ENCODE measurements around the gene AKIP1.

Gene AKIP1

DNA sequence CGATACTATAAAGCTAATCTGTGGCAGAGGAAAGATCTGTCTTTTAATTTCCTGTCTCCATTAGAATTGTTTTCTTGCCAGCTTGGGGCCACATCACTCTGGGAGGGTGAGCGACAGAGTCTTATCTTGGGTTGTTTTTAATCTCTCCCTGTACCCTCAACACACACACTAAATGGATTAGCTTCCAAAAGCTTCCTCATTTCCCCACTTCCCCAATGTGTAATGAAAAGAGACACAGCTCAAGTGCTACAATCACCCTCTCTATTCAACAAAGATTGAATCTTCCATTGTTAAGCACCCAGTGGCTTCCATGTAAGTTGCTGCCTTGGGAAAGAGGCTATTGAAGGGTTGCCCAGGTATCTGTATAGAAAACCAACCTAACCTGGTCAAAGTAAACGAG, 37.9 kb downstream of the AKIP1 start:
- H3K79me2 ChIP-seq (ENCODE audit: control insufficient read depth, insufficient read depth, low read length): no peaks in the 10 kb centered on the region
- H4K5ac ChIP-seq (ENCODE audit: low read length): no peak overlapping the region
- H2BK5ac ChIP-seq (ENCODE audit: low read length): no peak overlapping the region
- H3K9ac ChIP-seq (ENCODE audit: low read length): no peak overlapping the region
- no peaks in the 10 kb centered on the region for H3K36me3 ChIP-seq (ENCODE audit: control insufficient read depth, insufficient read depth, low read length)
- H3K27me3 ChIP-seq (ENCODE audit: insufficient read depth, low read length, poor library complexity): no peaks in the 10 kb centered on the region
- H3K18ac ChIP-seq (ENCODE audit: low read length): no peak overlapping the region
- H3K23ac ChIP-seq (ENCODE audit: low read length): no peak overlapping the region
- H2AK5ac ChIP-seq (ENCODE audit: low read length): no peak overlapping the region
- H4K8ac ChIP-seq (ENCODE audit: low read depth, low read length): no peak overlapping the region
- no peak overlapping the region for H3K4ac ChIP-seq (ENCODE audit: low read depth, low read length)
- H3K4me1 ChIP-seq (ENCODE audit: control insufficient read depth, low read depth, low read length): no peaks in the 10 kb centered on the region
- no peak overlapping the region for H3K4me3 ChIP-seq (ENCODE audit: low read length)
- no peaks in the 10 kb centered on the region for H3K79me1 ChIP-seq (ENCODE audit: low read length)
- no peak overlapping the region for H3K27ac ChIP-seq (ENCODE audit: low read depth, low read length)
- H2BK15ac ChIP-seq (replicated peaks; ENCODE audit: low read depth): no peak overlapping the region
- no peak overlapping the region for H3K4me2 ChIP-seq (ENCODE audit: low read length)
- no peak overlapping the region for H2BK120ac ChIP-seq (ENCODE audit: low read depth, low read length)
- DNase-seq: peak; percentile 74
- WGBS (ENCODE audit: extremely low coverage, insufficient coverage, low lambda C conversion rate): no CpG with 5 or more reads among the region's 3 CpGs
- no peak overlapping the region for H3K56ac ChIP-seq (ENCODE audit: low read length)

DNA sequence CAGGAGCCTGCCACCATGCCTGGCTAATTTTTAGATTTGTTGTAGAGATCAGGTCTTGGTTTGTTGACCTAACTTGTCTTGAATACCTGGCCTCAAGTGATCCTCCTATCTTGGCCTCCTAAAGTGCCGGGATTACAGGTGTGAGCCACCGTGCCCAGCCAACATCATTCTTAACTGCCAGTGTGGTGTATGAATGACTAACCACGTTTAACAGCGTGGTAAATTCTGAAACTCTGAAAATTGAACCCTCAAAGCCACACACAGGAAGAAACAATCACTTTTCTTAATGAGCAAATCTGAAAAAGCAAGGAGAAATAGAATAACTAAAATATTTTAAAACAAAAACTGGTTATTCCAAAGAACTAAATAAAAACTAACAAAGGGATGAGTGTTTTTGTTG, 45.9 kb downstream of the AKIP1 start:
- Histone ChIP-seq H3K18ac (ENCODE audit: low read length) (no peak overlapping the region), H2BK120ac (ENCODE audit: low read depth, low read length) (no peak overlapping the region), H3K9ac (ENCODE audit: low read length) (no peak overlapping the region), H2BK5ac (ENCODE audit: low read length) (no peak overlapping the region), H3K4me2 (ENCODE audit: low read length) (no peak overlapping the region), H3K56ac (ENCODE audit: low read length) (no peak overlapping the region), H3K4me1 (ENCODE audit: control insufficient read depth, low read depth, low read length) (no peaks in the 10 kb centered on the region), H3K27ac (ENCODE audit: low read depth, low read length) (no peak overlapping the region), H4K5ac (ENCODE audit: low read length) (no peak overlapping the region), H3K4ac (ENCODE audit: low read depth, low read length) (no peak overlapping the region), H3K36me3 (ENCODE audit: control insufficient read depth, insufficient read depth, low read length) (no peaks in the 10 kb centered on the region), H3K27me3 (ENCODE audit: insufficient read depth, low read length, poor library complexity) (no peaks in the 10 kb centered on the region), H3K79me1 (ENCODE audit: low read length) (peaks cover 2% of the 10 kb centered on the region), H3K23ac (ENCODE audit: low read length) (no peak overlapping the region), H2AK5ac (ENCODE audit: low read length) (no peak overlapping the region), H3K79me2 (ENCODE audit: control insufficient read depth, insufficient read depth, low read length) (no peaks in the 10 kb centered on the region), H3K4me3 (ENCODE audit: low read length) (no peak overlapping the region), H2BK15ac (replicated peaks; ENCODE audit: low read depth) (no peak overlapping the region), H4K8ac (ENCODE audit: low read depth, low read length) (no peak overlapping the region)
- no peak for DNase-seq
- no CpG with 5 or more reads among the region's 4 CpGs for WGBS (ENCODE audit: extremely low coverage, insufficient coverage, low lambda C conversion rate)

DNA sequence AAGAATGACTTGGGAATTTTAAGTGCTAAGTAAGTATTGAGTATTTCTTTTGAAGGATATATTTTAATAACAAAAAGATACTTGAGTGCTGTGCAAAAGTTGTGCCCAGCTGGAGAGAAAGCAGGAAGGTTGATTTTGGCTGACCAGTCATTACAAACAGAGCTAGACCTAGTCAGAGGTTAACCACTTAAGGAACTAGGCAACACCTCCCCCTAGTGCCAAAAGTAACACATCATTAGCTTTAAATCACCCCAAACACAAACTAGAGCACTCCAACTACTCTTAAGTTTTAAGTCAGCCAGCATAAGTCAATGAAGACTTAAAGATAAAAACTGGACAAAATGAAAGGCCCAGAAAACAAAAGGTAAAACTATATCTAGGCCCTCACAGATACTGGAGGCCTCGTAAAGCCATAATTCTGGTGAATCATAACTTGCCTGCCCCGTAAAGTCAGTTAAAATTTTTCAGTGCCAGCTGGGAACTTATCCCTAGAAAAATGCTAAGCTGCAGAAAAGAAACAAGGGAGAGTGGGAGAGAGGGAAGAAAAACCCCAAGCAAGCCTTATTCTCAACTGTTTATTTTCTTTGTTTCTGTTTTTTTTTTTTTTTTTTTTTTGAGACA, 48.7 kb downstream of the AKIP1 start:
- Histone ChIP-seq H3K4me2 (ENCODE audit: low read length) (no peak overlapping the region), H3K79me1 (ENCODE audit: low read length) (peaks cover 4% of the 10 kb centered on the region), H3K36me3 (ENCODE audit: control insufficient read depth, insufficient read depth, low read length) (no peaks in the 10 kb centered on the region), H3K9ac (ENCODE audit: low read length) (no peak overlapping the region), H2BK5ac (ENCODE audit: low read length) (no peak overlapping the region), H2BK15ac (replicated peaks; ENCODE audit: low read depth) (no peak overlapping the region), H3K23ac (ENCODE audit: low read length) (no peak overlapping the region), H4K5ac (ENCODE audit: low read length) (no peak overlapping the region), H3K79me2 (ENCODE audit: control insufficient read depth, insufficient read depth, low read length) (peaks cover 2% of the 10 kb centered on the region), H2AK5ac (ENCODE audit: low read length) (no peak overlapping the region), H3K56ac (ENCODE audit: low read length) (no peak overlapping the region), H3K4ac (ENCODE audit: low read depth, low read length) (no peak overlapping the region), H3K4me3 (ENCODE audit: low read length) (no peak overlapping the region), H2BK120ac (ENCODE audit: low read depth, low read length) (no peak overlapping the region), H3K27ac (ENCODE audit: low read depth, low read length) (no peak overlapping the region), H3K27me3 (ENCODE audit: insufficient read depth, low read length, poor library complexity) (no peaks in the 10 kb centered on the region), H3K18ac (ENCODE audit: low read length) (no peak overlapping the region), H4K8ac (ENCODE audit: low read depth, low read length) (no peak overlapping the region), H3K4me1 (ENCODE audit: control insufficient read depth, low read depth, low read length) (no peaks in the 10 kb centered on the region)
- peak; percentile 86 for DNase-seq
- WGBS (ENCODE audit: extremely low coverage, insufficient coverage, low lambda C conversion rate): no CpG with 5 or more reads among the region's 2 CpGs

DNA sequence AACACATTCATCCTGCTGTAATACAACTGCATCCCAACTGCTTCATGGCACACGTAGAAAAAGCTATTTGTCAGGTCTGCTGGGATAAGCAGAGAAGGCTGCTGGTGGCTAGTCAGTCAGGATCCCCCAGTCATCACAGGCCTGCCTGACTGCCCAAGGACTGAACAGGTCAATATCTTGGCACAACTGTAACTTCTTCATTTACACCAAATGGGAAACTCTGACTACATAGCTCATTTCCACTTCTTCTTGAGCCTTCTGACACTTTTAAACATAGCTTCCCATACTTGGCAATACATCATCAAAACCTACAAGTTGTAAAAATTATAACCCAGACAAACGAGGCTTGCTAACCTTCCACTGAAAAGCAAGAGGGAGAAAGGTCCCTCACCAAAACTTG, 50.4 kb downstream of the AKIP1 start:
- H2AK5ac ChIP-seq (ENCODE audit: low read length): no peak overlapping the region
- peaks cover 2% of the 10 kb centered on the region for H3K79me2 ChIP-seq (ENCODE audit: control insufficient read depth, insufficient read depth, low read length)
- peaks cover 4% of the 10 kb centered on the region for H3K79me1 ChIP-seq (ENCODE audit: low read length)
- H3K27me3 ChIP-seq (ENCODE audit: insufficient read depth, low read length, poor library complexity): no peaks in the 10 kb centered on the region
- no peak overlapping the region for H3K4ac ChIP-seq (ENCODE audit: low read depth, low read length)
- H3K23ac ChIP-seq (ENCODE audit: low read length): no peak overlapping the region
- no peak overlapping the region for H3K9ac ChIP-seq (ENCODE audit: low read length)
- H4K8ac ChIP-seq (ENCODE audit: low read depth, low read length): no peak overlapping the region
- H3K4me3 ChIP-seq (ENCODE audit: low read length): no peak overlapping the region
- WGBS (ENCODE audit: extremely low coverage, insufficient coverage, low lambda C conversion rate): no CpG with 5 or more reads among the region's 2 CpGs
- H3K56ac ChIP-seq (ENCODE audit: low read length): no peak overlapping the region
- no peak overlapping the region for H4K5ac ChIP-seq (ENCODE audit: low read length)
- H3K27ac ChIP-seq (ENCODE audit: low read depth, low read length): no peak overlapping the region
- DNase-seq: no peak
- no peak overlapping the region for H2BK120ac ChIP-seq (ENCODE audit: low read depth, low read length)
- H3K4me1 ChIP-seq (ENCODE audit: control insufficient read depth, low read depth, low read length): no peaks in the 10 kb centered on the region
- no peak overlapping the region for H3K4me2 ChIP-seq (ENCODE audit: low read length)
- no peak overlapping the region for H3K18ac ChIP-seq (ENCODE audit: low read length)
- no peaks in the 10 kb centered on the region for H3K36me3 ChIP-seq (ENCODE audit: control insufficient read depth, insufficient read depth, low read length)
- H2BK5ac ChIP-seq (ENCODE audit: low read length): no peak overlapping the region
- H2BK15ac ChIP-seq (replicated peaks; ENCODE audit: low read depth): no peak overlapping the region

DNA sequence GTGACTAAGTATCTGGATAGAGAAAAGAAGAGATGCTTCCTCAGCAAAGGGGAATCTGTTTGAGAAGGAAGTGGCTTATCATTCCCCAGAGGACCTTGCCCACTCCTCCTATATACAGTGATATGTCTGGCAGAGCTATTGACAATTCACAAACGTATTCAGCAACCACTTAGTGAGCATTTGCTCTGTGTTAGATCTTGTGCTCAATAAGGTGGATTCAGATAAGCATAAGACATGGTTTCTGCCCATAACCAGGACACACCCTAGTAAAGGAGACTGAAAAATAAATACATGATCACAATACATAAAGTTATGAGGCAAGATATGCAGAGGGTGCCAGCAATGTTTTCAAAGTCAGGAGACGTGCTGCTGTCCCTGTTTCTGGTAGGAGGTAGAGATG, 51.9 kb downstream of the AKIP1 start:
- Histone ChIP-seq H3K9ac (ENCODE audit: low read length) (no peak overlapping the region), H2BK120ac (ENCODE audit: low read depth, low read length) (no peak overlapping the region), H3K27me3 (ENCODE audit: insufficient read depth, low read length, poor library complexity) (no peaks in the 10 kb centered on the region), H2AK5ac (ENCODE audit: low read length) (no peak overlapping the region), H2BK15ac (replicated peaks; ENCODE audit: low read depth) (no peak overlapping the region), H3K23ac (ENCODE audit: low read length) (no peak overlapping the region), H3K27ac (ENCODE audit: low read depth, low read length) (no peak overlapping the region), H3K56ac (ENCODE audit: low read length) (no peak overlapping the region), H3K36me3 (ENCODE audit: control insufficient read depth, insufficient read depth, low read length) (no peaks in the 10 kb centered on the region), H4K5ac (ENCODE audit: low read length) (no peak overlapping the region), H3K79me2 (ENCODE audit: control insufficient read depth, insufficient read depth, low read length) (peaks cover 2% of the 10 kb centered on the region), H4K8ac (ENCODE audit: low read depth, low read length) (no peak overlapping the region), H3K4me1 (ENCODE audit: control insufficient read depth, low read depth, low read length) (no peaks in the 10 kb centered on the region), H3K4me2 (ENCODE audit: low read length) (no peak overlapping the region), H3K4ac (ENCODE audit: low read depth, low read length) (no peak overlapping the region), H3K79me1 (ENCODE audit: low read length) (peaks cover 4% of the 10 kb centered on the region), H3K18ac (ENCODE audit: low read length) (no peak overlapping the region), H2BK5ac (ENCODE audit: low read length) (no peak overlapping the region), H3K4me3 (ENCODE audit: low read length) (no peak overlapping the region)
- no CpG with 5 or more reads among the region's 2 CpGs for WGBS (ENCODE audit: extremely low coverage, insufficient coverage, low lambda C conversion rate)
- no peak for DNase-seq

Measured in mesendoderm (in vitro differentiated cells).